H1 (cell line): Measurements from ENCODE around the gene CRPPA. TPM values are rescaled to one million over a fixed set of nuclear protein-coding genes. Genes with fewer than 3 reads are reported as not detected.

ENCODE experiments used
- KDM4A ChIP-seq: IDR thresholded peaks from one replicate; pipeline ENCODE4 v1.7.1; 2012; ENCODE audit warnings: low read depth, mild to moderate bottlenecking, moderate library complexity, low read length, inconsistent platforms; ENCODE audit not compliant: severe bottlenecking
- polyA plus RNA-seq, 7 experiments: library from polyadenylated mRNA; depleted of rRNA in 3 of 7; stranded (reverse) in 5 of 7; unstranded in 2 of 7; fragments of >200 nt in 5 of 7; fragments of 200-250 nt in 2 of 7; gene quantifications; 1 replicate in 5 of 7; 2 replicates in 1 of 7; 4 replicates in 1 of 7; pipeline versions ENCODE4 v1.2.1 to v1.2.3, GENCODE V29; 2011 to 2013; ENCODE audit warnings: missing spikeins in 2 of 7, mixed read lengths in 2 of 7
- total RNA-seq: library from RNA; stranded (reverse); fragmentation: NEBNext Ultra II Directional; extraction: Animal tissue kit (Norgen Biotek cat#: 25700); gene quantifications from 2 replicates; pipeline ENCODE4 v1.2.1, GENCODE V29; 2021

Gene CRPPA
- total and polyA plus RNA-seq, 2 of the 8 experiments (the other 6 are each of a cell fraction or from before 2014, with no cell fraction given), result 0.23 to 0.39 TPM

GRCh38 chr7:16421333-16422102, at the start of gene CRPPA (continued):
- TF ChIP-seq KDM4A, result peak; percentile 76
